GM21737 (cell line): Measurements from ENCODE around the gene MAPK13.

Experiments
- ATAC-seq: cut with Tn5 transposase; IDR thresholded peaks from one replicate; pipeline ENCODE4 v1.9.1; 2021; ENCODE audit warnings: mild to moderate bottlenecking, moderate library complexity; ENCODE audit not compliant: unreplicated experiment

MAPK13 gene

GRCh38 chr6:36142971-36143838 is 12.9 kb downstream of the MAPK13 start:
- no peak for ATAC-seq

DNA sequence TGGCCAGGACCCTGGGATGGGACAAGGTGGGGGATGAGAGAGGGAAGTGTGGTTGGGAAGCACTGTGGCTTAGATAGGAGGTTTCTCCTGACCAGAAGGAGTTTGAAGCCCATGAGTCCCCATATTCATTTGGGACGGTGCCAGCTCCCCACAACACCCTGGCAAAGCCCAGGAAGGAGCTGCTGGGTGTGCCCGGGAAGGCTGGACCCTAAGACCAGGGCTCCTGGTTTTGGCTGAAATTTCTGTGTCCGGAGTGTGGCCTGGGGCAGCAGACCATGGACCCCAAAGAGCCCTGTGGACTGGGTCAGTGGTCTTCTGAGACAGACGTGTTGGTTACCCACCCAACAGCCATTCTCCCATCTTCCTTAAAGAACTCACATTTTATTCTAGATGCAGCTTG is 15.2 kb downstream of the MAPK13 start:
- ATAC-seq: no peak

GRCh38 chr6:36147294-36147693 is 17.0 kb downstream of the MAPK13 start:
- no peak for ATAC-seq

DNA sequence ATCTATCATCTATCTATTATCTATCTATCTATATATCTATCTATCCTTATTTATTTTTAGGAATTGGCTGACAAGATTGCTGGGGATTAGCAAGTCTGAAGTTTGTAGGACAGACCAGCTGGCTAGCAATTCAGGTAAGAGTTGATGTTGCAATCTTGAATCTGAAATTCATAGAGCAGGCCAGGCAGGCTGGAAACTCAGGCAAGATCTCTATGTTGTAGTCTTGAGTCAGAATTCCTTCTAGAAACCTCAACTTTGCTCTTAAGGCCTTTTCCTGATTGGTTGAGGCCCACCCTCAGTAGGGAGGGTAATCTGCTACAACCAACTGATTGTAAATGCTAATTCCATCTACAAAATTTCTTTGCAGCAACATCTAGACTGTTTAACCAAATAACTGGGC is 19.2 kb downstream of the MAPK13 start:
- no peak for ATAC-seq

GRCh38 chr6:36150283-36150682 is 20.0 kb downstream of the MAPK13 start:
- ATAC-seq: no peak

DNA sequence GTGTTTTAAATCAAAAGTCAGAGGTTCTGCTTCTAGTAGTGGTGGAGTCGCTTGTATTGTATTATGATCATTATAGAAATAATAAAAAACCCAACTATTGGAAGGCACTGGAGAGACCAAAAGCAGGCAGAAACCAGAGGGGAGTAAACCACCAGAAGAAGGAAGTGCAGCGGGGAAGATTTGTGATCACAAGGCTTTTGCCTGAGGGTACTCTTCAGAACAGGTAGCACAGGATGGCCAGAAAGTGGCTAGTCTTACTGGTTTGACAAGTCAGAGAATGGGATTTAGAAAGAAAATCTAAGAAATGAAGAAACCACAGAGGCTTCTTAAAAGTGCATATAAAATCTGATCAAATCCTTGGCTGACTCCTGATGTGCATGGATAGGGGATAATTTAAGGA is 24.0 kb downstream of the MAPK13 start:
- ATAC-seq: no peak

DNA sequence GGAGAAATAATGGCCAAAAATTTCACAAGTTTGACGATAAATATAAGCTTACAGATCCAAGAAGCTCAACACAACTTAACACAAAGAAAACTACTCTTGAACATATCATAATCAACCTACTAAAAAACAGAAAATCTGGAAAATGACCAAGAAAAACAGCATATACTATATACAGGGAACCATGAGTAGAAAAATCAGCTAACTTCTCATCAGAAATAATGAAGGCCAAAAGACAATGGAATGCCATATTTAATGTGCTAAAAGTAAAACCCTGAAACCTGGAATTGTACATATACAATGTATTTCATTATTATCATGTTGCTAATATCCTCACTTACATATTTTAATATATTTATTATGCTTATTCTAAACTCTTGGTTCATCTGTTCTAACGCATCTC is 25.3 kb downstream of the MAPK13 start:
- no peak for ATAC-seq

- no peak for ATAC-seq
Observed at GRCh38 chr6:36160147-36160760, 29.9 kb downstream of the MAPK13 start.

- no peak for ATAC-seq
Observed at GRCh38 chr6:36169023-36170007, 39.0 kb downstream of the MAPK13 start.

DNA sequence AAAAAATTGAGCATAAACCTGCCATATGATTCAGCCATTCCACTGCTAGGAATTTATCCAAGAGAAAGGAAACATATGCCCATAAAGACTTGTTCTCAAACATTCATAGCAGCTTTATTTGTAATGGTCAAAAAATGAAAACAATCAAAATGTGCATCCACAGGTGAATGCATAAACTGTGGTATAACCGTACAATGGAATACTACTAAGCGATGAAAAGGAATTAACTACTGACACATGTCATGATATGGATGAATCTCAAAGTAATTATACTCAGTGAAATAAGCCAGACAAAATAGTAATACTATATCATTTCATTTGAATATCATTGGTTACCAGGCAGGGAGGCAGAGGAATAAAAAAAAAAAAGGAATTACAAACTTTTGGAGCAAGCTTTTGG is 40.4 kb downstream of the MAPK13 start:
- ATAC-seq: no peak

DNA sequence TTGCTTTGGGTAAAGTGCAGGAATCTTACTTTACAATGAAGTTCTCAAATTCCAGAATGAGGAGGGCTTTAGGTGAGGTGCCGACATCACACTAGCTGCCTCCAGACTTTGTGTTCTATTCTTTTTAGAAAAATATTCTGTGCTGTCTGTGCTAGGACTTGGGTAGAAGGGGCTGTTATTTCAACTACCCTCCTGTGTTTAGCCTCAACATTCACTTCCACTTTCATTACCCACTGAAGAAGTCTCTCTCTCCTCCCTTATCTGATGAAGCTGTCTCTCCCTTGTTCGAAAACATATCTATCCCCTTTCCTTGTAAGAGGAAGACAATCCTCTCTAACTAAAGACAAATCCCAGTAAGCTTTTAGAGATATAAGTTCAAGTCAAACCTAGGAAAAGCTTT is 41.3 kb downstream of the MAPK13 start:
- no peak for ATAC-seq

DNA sequence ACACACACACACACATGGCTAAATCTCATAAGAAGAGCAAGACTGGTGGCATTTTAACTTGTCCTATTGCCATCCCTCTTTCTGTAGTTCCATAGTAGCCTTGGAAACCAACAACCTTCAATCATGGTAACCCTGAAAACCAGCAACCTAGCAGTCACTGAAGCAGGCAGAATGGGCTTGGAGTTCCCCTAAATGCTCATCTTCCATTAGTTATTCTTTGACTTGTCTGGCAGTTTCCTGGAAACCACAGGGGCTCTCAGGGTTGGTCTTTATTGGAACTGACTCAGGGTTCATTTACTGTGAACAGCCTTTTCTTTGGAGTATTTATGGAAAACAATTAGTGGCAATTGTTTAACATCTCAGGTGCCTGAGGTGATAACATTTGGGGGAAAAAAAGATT is 46.9 kb downstream of the MAPK13 start:
- ATAC-seq: no peak

GRCh38 chr6:36178544-36178943 is 48.2 kb downstream of the MAPK13 start:
- ATAC-seq: no peak

DNA sequence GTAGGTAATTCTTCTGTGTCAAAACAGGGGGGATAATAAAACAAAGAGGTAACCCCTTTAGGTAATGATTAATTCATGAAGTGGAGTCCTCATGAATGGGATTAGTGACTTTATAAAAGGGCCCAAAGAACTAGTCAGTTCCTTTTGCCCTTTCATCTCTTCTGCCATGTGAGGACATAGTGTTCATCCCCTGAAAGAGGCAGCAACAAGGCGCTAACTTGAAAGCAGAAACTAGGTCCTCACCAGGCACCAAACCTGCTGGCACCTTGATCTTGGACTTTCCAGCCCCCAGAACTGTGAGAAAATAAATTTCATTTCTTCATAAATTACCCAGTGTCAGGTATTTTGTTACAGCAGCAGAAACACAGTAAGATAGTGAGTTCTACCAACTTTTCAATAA is 49.8 kb downstream of the MAPK13 start:
- no peak for ATAC-seq

- no peak for ATAC-seq
Observed at GRCh38 chr6:36184311-36184710, 54.0 kb downstream of the MAPK13 start.

- no peak for ATAC-seq
Observed at GRCh38 chr6:36186199-36186598, 55.9 kb downstream of the MAPK13 start.

DNA sequence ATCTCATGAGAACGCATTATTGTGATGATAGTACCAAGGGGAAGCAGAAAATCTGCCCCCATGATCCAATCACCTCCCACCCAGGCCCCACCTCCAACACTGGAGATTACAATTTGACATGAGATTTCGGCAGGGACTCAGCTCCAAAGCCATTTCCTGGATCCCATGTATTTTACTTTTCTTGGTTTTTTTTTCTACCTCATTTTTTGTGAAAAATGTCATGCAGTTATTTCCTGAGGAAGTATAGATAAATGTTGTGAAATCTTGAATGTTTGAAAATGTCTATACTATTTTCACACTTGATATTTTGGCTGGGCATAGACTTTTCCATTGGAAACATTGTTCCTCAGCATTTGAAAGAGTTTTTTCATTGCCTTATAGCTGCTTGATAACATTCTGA is 57.1 kb downstream of the MAPK13 start:
- no peak for ATAC-seq
